ENCODE measurements around the gene PCMTD2. TPM values are rescaled to one million over a fixed set of nuclear protein-coding genes. Genes with fewer than 3 reads are reported as not detected.

PCMTD2 gene
- total RNA-seq (ENCODE audit: unreplicated experiment), result 82.4 TPM
- long read RNA-seq, transcript PCMTD2-203 (6 exons, 3,843 nt), result major isoform, 6 of 13 reads
- long read RNA-seq, partial matches to known transcripts, result 2 of 13 reads
- long read RNA-seq, other reads (novel, unspliced or antisense), result 5 of 13 reads

DNA sequence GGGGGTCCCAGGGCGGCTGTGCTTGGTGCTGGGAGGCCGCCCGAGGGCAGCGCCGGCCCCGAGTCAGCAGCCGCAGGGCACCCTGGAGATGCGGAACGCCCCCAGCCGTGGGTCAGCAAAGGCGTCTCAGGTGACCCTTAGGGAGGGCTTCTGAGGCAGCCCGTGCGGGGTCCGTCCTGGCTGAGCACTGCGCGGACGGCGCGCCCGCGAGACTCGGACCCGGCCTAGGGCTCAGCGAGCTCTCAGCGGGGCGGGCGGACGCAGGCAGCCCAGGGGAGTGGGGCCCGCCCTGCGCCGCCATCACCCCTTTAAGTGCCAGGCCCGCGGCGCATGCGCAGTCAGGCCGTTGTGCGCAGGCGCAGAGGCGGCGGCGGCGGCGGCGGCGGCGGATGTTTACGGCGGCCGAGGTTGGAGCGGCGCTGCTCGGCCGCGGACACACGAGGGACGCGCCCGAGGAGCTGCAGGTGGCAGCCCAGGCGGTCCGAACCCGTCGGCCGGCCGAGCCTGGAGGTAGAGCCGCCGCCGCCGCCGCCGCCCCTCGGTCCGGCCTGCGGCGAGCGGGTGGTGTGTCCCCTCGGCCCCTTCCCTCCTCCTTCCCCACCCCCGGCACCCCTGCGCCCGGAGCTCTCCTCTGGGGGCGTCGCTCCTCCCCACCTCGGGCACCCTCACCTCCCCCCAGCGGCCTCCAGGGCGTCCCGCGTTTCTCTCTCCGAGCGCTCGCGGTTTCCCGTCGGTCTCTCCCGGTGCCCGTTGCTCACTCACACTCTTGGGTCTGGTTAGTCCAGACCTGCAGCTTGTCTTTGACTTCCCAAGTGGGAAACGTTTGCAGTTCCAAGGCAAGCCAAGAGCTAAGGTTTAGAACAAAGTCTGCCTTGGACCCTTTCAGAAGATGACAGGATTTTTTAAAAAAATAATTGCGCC lies at the start of gene PCMTD2:
Gene PCMTD2, plus strand, starts transcription at position 388 of the 921 bp plus-strand sequence. CDS start 4,218 bp downstream, outside the sequence.
- H3K27me3 Mint-ChIP-seq (ENCODE audit: unreplicated experiment), result peaks cover 19% of the 10 kb centered on the region
- H3K36me3 Mint-ChIP-seq (ENCODE audit: unreplicated experiment), result no peaks in the 10 kb centered on the region
- TF ChIP-seq, protein P1, sequence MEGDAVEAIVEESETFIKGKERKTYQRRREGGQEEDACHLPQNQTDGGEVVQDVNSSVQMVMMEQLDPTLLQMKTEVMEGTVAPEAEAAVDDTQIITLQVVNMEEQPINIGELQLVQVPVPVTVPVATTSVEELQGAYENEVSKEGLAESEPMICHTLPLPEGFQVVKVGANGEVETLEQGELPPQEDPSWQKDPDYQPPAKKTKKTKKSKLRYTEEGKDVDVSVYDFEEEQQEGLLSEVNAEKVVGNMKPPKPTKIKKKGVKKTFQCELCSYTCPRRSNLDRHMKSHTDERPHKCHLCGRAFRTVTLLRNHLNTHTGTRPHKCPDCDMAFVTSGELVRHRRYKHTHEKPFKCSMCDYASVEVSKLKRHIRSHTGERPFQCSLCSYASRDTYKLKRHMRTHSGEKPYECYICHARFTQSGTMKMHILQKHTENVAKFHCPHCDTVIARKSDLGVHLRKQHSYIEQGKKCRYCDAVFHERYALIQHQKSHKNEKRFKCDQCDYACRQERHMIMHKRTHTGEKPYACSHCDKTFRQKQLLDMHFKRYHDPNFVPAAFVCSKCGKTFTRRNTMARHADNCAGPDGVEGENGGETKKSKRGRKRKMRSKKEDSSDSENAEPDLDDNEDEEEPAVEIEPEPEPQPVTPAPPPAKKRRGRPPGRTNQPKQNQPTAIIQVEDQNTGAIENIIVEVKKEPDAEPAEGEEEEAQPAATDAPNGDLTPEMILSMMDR (IDR thresholded peaks at IDR 0.05; ENCODE audit: partially characterized antibody, unreplicated experiment), result no peak
- peaks cover 22% of the 10 kb centered on the region for H3K4me1 Mint-ChIP-seq (ENCODE audit: low read depth, unreplicated experiment)
- DNase-seq, result peak; percentile 89
- H3K27ac Mint-ChIP-seq (ENCODE audit: unreplicated experiment), result peak within 1 kb of the TSS; percentile 93
- H3K9me3 Mint-ChIP-seq (ENCODE audit: unreplicated experiment), result peaks cover 22% of the 10 kb centered on the region
- peak within 1 kb of the TSS; percentile 95 for H3K4me3 Mint-ChIP-seq (ENCODE audit: unreplicated experiment)

DNA sequence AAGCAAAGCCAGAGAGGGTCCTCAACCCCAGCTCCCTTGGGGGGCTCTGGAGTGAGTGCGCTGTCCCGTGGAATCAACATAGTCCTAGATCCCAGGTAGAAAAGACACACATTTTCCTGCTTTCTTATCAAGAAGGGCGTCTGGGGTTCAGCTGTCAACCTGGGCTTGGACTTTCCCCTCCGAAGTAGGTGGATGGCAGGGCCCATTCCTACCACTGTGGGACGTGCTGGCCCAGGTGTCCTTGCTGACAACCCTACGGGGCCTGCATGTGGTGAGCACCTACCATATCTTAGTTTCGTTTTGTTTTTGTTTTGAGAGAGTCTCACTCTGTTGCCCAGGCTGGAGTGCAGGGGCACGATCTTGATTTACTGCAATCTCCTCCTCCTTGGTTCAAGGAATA lies 48.9 kb upstream of the PCMTD2 start:
- TF ChIP-seq, protein P1 (IDR thresholded peaks at IDR 0.05; ENCODE audit: partially characterized antibody, unreplicated experiment), result no peak
- Mint-ChIP-seq H3K27ac (ENCODE audit: unreplicated experiment) (no peak overlapping the region), H3K36me3 (ENCODE audit: unreplicated experiment) (peaks cover 5% of the 10 kb centered on the region)

DNA sequence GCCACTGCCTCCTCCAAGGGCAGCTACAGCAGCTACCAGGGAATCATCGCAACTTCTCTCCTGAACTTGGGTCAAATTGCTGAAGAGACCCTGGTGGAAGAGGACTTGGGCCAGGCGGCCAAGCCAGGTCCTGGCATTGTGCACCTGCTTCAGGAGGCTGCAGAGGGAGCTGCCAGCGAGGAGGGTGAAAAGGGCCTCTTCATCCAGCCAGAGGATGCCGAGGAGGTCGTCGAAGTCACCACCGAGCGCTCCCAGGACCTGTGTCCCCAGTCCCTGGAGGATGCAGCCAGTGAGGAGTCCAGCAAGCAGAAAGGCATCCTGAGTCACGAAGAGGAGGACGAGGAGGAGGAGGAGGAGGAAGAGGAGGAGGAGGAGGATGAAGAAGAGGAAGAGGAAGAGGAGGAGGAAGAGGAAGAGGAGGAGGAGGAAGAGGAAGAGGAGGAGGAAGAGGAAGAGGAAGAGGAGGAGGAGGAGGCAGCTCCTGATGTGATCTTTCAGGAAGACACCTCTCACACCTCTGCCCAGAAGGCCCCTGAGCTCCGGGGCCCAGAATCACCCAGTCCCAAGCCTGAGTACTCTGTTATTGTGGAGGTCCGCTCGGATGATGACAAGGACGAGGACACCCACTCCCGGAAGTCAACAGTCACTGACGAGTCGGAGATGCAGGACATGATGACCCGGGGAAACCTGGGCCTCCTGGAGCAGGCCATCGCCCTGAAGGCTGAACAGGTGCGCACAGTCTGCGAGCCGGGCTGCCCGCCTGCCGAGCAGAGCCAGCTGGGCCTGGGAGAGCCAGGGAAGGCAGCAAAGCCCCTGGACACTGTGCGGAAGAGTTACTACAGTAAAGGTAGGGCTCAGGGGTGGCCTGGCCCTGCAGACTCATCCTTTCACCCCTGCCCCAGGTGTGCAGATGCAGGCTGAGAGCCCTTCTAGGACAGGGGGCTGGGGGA lies 47.6 kb upstream of the PCMTD2 start:
- Mint-ChIP-seq H3K27ac (ENCODE audit: unreplicated experiment) (peak overlapping the region; percentile 75), H3K4me3 (ENCODE audit: unreplicated experiment) (peak overlapping the region; percentile 5), H3K4me1 (ENCODE audit: low read depth, unreplicated experiment) (peaks cover 31% of the 10 kb centered on the region), H3K27me3 (ENCODE audit: unreplicated experiment) (peaks cover 23% of the 10 kb centered on the region), H3K9me3 (ENCODE audit: unreplicated experiment) (peaks cover 25% of the 10 kb centered on the region), H3K36me3 (ENCODE audit: unreplicated experiment) (peaks cover 5% of the 10 kb centered on the region)
- DNase-seq, result no peak
- TF ChIP-seq, protein P1 (IDR thresholded peaks at IDR 0.05; ENCODE audit: partially characterized antibody, unreplicated experiment), result no peak

More for the DNA sequence above, 48.9 kb upstream of the PCMTD2 start:
- H3K4me3 Mint-ChIP-seq (ENCODE audit: unreplicated experiment), result no peak overlapping the region
- peaks cover 33% of the 10 kb centered on the region for H3K9me3 Mint-ChIP-seq (ENCODE audit: unreplicated experiment)
- peaks cover 30% of the 10 kb centered on the region for H3K27me3 Mint-ChIP-seq (ENCODE audit: unreplicated experiment)
- peaks cover 40% of the 10 kb centered on the region for H3K4me1 Mint-ChIP-seq (ENCODE audit: low read depth, unreplicated experiment)
- DNase-seq, result no peak

DNA sequence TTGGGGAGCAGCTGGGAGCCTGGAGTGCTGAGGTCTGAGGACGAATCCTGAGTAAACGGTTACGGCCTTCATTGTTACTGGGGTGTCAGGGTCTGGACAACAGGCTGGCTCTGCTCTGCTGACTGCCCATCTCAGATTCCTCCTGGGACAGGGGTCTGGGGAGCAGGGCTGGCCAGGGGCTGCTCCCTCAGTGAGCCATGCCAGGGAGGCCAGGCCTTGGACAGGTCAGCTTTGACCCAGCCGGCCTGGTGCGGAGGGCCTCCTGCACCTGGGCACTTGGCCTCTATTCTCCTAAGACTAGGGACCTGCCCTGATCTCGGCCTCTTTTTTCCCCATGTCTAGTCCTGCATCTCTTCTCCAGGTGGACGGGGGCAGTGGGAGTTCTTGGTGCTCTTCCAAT lies 46.4 kb upstream of the PCMTD2 start:
- Mint-ChIP-seq H3K4me1 (ENCODE audit: low read depth, unreplicated experiment) (peaks cover 26% of the 10 kb centered on the region), H3K27me3 (ENCODE audit: unreplicated experiment) (peaks cover 25% of the 10 kb centered on the region), H3K36me3 (ENCODE audit: unreplicated experiment) (peaks cover 5% of the 10 kb centered on the region), H3K9me3 (ENCODE audit: unreplicated experiment) (peaks cover 25% of the 10 kb centered on the region), H3K27ac (ENCODE audit: unreplicated experiment) (peak overlapping the region; percentile 75), H3K4me3 (ENCODE audit: unreplicated experiment) (no peak overlapping the region)
- TF ChIP-seq, protein P1 (IDR thresholded peaks at IDR 0.05; ENCODE audit: partially characterized antibody, unreplicated experiment), result no peak
- no peak for DNase-seq

Data from glutamatergic neuron (in vitro differentiated cells).